ENCODE measurements around the gene SCN5A. TPM values are rescaled to one million over a fixed set of nuclear protein-coding genes. Genes with fewer than 3 reads are reported as not detected.

The SCN5A gene
- total and polyA plus RNA-seq, 10 donors: 0.02 to 1.2 (median 0.17) TPM; not detected in 3

GRCh38 chr3:38606561-38606960, 42.9 kb downstream of the SCN5A start:
- H3K9me3 ChIP-seq: no peaks in the 10 kb centered on the region
- intact Hi-C loops (cut with DNase I; ENCODE audit: low total_unique reads): no loop called here
- no peaks in the 10 kb centered on the region for H3K27me3 ChIP-seq (replicated peaks in 1 of 7)
- no peak overlapping the region for H3K4me3 ChIP-seq
- no peak for TF ChIP-seq CTCF (IDR thresholded peaks at IDR 0.05 in 8 of 11, conservative IDR thresholded peaks at IDR 0.05 in 3 of 11)
- no peak for TF ChIP-seq POLR2AphosphoS5 (IDR thresholded peaks at IDR 0.05)
- no peak for TF ChIP-seq POLR2A (IDR thresholded peaks at IDR 0.05)
- H3K4me1 ChIP-seq: no peaks in the 10 kb centered on the region
- no peak overlapping the region for H3K27ac ChIP-seq
- peak; percentile 43 for DNase-seq
- H3K36me3 ChIP-seq: peaks cover 0 to 16% (median 0%) of the 10 kb centered on the region in 6 donors
- WGBS, 5 donors: 87 to 98% (median 95%) methylated on average over 5 to 11 of the region's 11 CpGs

GRCh38 chr3:38605981-38606380, 43.5 kb downstream of the SCN5A start:
- TF ChIP-seq POLR2AphosphoS5 (IDR thresholded peaks at IDR 0.05) (no peak), CTCF (IDR thresholded peaks at IDR 0.05 in 8 of 11, conservative IDR thresholded peaks at IDR 0.05 in 3 of 11) (no peak), POLR2A (IDR thresholded peaks at IDR 0.05) (no peak)

GRCh38 chr3:38604246-38604645, 45.2 kb downstream of the SCN5A start:
- peak; percentile 42 for DNase-seq
- H3K4me1 ChIP-seq: no peaks in the 10 kb centered on the region
- 81 to 97% (median 87%) methylated on average over 2 to 6 of the region's 6 CpGs for WGBS, 5 donors
- H3K27me3 ChIP-seq (replicated peaks in 1 of 7): no peaks in the 10 kb centered on the region
- TF ChIP-seq CTCF (IDR thresholded peaks at IDR 0.05 in 8 of 11, conservative IDR thresholded peaks at IDR 0.05 in 3 of 11) (no peak), POLR2AphosphoS5 (IDR thresholded peaks at IDR 0.05) (no peak), POLR2A (IDR thresholded peaks at IDR 0.05) (no peak)
- H3K36me3 ChIP-seq: peaks cover 0 to 16% (median 0%) of the 10 kb centered on the region in 6 donors
- H3K4me3 ChIP-seq: no peak overlapping the region
- intact Hi-C loops (cut with DNase I; ENCODE audit: low total_unique reads): no loop called here
- H3K27ac ChIP-seq: no peak overlapping the region
- H3K9me3 ChIP-seq: no peaks in the 10 kb centered on the region

More at GRCh38 chr3:38605981-38606380, 43.5 kb downstream of the SCN5A start:
- no peaks in the 10 kb centered on the region for H3K9me3 ChIP-seq
- H3K27ac ChIP-seq: no peak overlapping the region
- H3K4me1 ChIP-seq: no peaks in the 10 kb centered on the region
- peak; percentile 32 for DNase-seq
- 89 to 97% (median 95%) methylated on average over 7 of the region's 7 CpGs for WGBS, 5 donors
- H3K36me3 ChIP-seq: peaks cover 0 to 16% (median 0%) of the 10 kb centered on the region in 6 donors
- H3K27me3 ChIP-seq (replicated peaks in 1 of 7): no peaks in the 10 kb centered on the region
- intact Hi-C loops (cut with DNase I; ENCODE audit: low total_unique reads): no loop called here
- no peak overlapping the region for H3K4me3 ChIP-seq

- DNase-seq: peak; percentile 56
- no peak overlapping the region for H3K4me3 ChIP-seq
- WGBS, 5 donors: 88 to 93% (median 88%) methylated on average over 15 to 16 of the region's 16 CpGs
- H3K27ac ChIP-seq: no peak overlapping the region
- H3K4me1 ChIP-seq: no peaks in the 10 kb centered on the region
- H3K27me3 ChIP-seq (replicated peaks in 1 of 7): no peaks in the 10 kb centered on the region
- no peaks in the 10 kb centered on the region for H3K9me3 ChIP-seq
- TF ChIP-seq POLR2A (IDR thresholded peaks at IDR 0.05) (no peak), POLR2AphosphoS5 (IDR thresholded peaks at IDR 0.05) (no peak), CTCF (IDR thresholded peaks at IDR 0.05 in 8 of 11, conservative IDR thresholded peaks at IDR 0.05 in 3 of 11) (no peak)
- peaks cover 0 to 16% (median 0%) of the 10 kb centered on the region in 6 donors for H3K36me3 ChIP-seq
- intact Hi-C loops (cut with DNase I; ENCODE audit: low total_unique reads): no loop called here
Observed at GRCh38 chr3:38603731-38604131, 45.8 kb downstream of the SCN5A start.
